ENCODE measurements around the gene MBD3L1. TPM values are rescaled to one million over a fixed set of nuclear protein-coding genes. Genes with fewer than 3 reads are reported as not detected.

Gene MBD3L1
- total and polyA plus RNA-seq, 2 donors (not counting 1 experiment from before 2014, with no cell fraction given): not detected

DNA sequence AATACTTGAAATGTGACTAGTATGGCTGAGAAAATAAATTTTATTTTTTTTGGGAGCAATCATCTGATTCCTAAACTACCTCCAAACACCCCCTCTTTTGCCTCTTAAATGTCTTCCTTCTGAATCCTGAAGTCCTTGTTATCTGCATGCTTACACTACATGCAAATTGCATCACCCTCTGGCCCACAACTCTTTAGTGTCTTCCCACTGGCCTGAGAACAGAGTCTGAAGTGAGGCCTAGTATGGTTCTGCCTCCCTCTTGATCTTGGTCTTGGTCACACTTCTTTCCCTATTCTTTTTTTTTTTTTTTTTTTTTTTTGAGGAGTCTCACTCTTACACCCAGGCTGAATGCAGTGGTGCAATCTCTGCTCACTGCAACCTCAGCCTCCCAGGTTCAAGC lies 4.9 kb upstream of the MBD3L1 start:
- no peak for DNase-seq (ENCODE audit: low read depth in 2 of 2)
- H3K79me2 ChIP-seq (ENCODE audit: control insufficient read depth, insufficient read depth, low read length): no peaks in the 10 kb centered on the region

GRCh38 chr19:8831373-8831772 lies 804 bp upstream of the MBD3L1 start:
- Histone ChIP-seq H3K27me3 (ENCODE audit: control insufficient read depth, insufficient read depth, low read length) (no peaks in the 10 kb centered on the region), H2AFZ (ENCODE audit: low read length) (no peak overlapping the region), H3K4me2 (ENCODE audit: extremely low read depth, insufficient read depth, low read length) (peak overlapping the region; percentile 81), H3K36me3 (ENCODE audit: control insufficient read depth, insufficient read depth, low read length) (no peaks in the 10 kb centered on the region), H3K4me1 (ENCODE audit: control insufficient read depth, extremely low read depth, insufficient read depth, low read length) (no peaks in the 10 kb centered on the region), H3K27ac (ENCODE audit: insufficient read depth, low read length) (peak overlapping the region; percentile 93), H4K20me1 (ENCODE audit: control insufficient read depth, extremely low read depth, insufficient read depth, low read length) (no peaks in the 10 kb centered on the region), H3K4me3 (replicated peaks in 1 of 4; ENCODE audit: control extremely low read depth in 1 of 4, insufficient read depth in 1 of 4, low read depth in 3 of 4, low read length in 4 of 4) (peak overlapping the region; percentile 83 to 89 (median 84)), H3K9me3 (ENCODE audit: control insufficient read depth, insufficient read depth, low read depth, low read length) (no peaks in the 10 kb centered on the region), H3K9ac (ENCODE audit: insufficient read depth, low read length) (no peak overlapping the region), H3K79me2 (ENCODE audit: control insufficient read depth, insufficient read depth, low read length) (no peaks in the 10 kb centered on the region)
- TF ChIP-seq EZH2 (IDR thresholded peaks at IDR 0.05; ENCODE audit: low read length, missing control alignments) (no peak), CTCF (conservative IDR thresholded peaks at IDR 0.05 in 1 of 2, IDR thresholded peaks at IDR 0.05 in 1 of 2; ENCODE audit: low read depth in 1 of 2, low read length in 2 of 2) (no peak)
- no peak for DNase-seq (ENCODE audit: low read depth in 2 of 2)

More for the DNA sequence above, 4.9 kb upstream of the MBD3L1 start:
- Histone ChIP-seq H3K27me3 (ENCODE audit: control insufficient read depth, insufficient read depth, low read length) (no peaks in the 10 kb centered on the region), H3K4me3 (replicated peaks in 1 of 4; ENCODE audit: control extremely low read depth in 1 of 4, insufficient read depth in 1 of 4, low read depth in 3 of 4, low read length in 4 of 4) (no peak overlapping the region), H3K36me3 (ENCODE audit: control insufficient read depth, insufficient read depth, low read length) (peaks cover 3% of the 10 kb centered on the region), H3K4me2 (ENCODE audit: extremely low read depth, insufficient read depth, low read length) (no peak overlapping the region), H2AFZ (ENCODE audit: low read length) (no peak overlapping the region), H3K9ac (ENCODE audit: insufficient read depth, low read length) (no peak overlapping the region), H3K4me1 (ENCODE audit: control insufficient read depth, extremely low read depth, insufficient read depth, low read length) (no peaks in the 10 kb centered on the region), H4K20me1 (ENCODE audit: control insufficient read depth, extremely low read depth, insufficient read depth, low read length) (no peaks in the 10 kb centered on the region), H3K27ac (ENCODE audit: insufficient read depth, low read length) (no peak overlapping the region), H3K9me3 (ENCODE audit: control insufficient read depth, insufficient read depth, low read depth, low read length) (no peaks in the 10 kb centered on the region)
- TF ChIP-seq CTCF (conservative IDR thresholded peaks at IDR 0.05 in 1 of 2, IDR thresholded peaks at IDR 0.05 in 1 of 2; ENCODE audit: low read depth in 1 of 2, low read length in 2 of 2) (no peak), EZH2 (IDR thresholded peaks at IDR 0.05; ENCODE audit: low read length, missing control alignments) (no peak)

GRCh38 chr19:8831832-8832131 lies 395 bp upstream of the MBD3L1 start:
- Histone ChIP-seq H2AFZ (ENCODE audit: low read length) (peak overlapping the region; percentile 88), H3K4me1 (ENCODE audit: control insufficient read depth, extremely low read depth, insufficient read depth, low read length) (no peaks in the 10 kb centered on the region), H3K9ac (ENCODE audit: insufficient read depth, low read length) (peak overlapping the region; percentile 92), H3K36me3 (ENCODE audit: control insufficient read depth, insufficient read depth, low read length) (no peaks in the 10 kb centered on the region), H3K4me2 (ENCODE audit: extremely low read depth, insufficient read depth, low read length) (peak overlapping the region; percentile 81), H4K20me1 (ENCODE audit: control insufficient read depth, extremely low read depth, insufficient read depth, low read length) (no peaks in the 10 kb centered on the region), H3K79me2 (ENCODE audit: control insufficient read depth, insufficient read depth, low read length) (no peaks in the 10 kb centered on the region), H3K27ac (ENCODE audit: insufficient read depth, low read length) (peak overlapping the region; percentile 93), H3K9me3 (ENCODE audit: control insufficient read depth, insufficient read depth, low read depth, low read length) (no peaks in the 10 kb centered on the region), H3K27me3 (ENCODE audit: control insufficient read depth, insufficient read depth, low read length) (no peaks in the 10 kb centered on the region), H3K4me3 (replicated peaks in 1 of 4; ENCODE audit: control extremely low read depth in 1 of 4, insufficient read depth in 1 of 4, low read depth in 3 of 4, low read length in 4 of 4) (peak overlapping the region; percentile 83 to 89 (median 84))
- TF ChIP-seq EZH2 (IDR thresholded peaks at IDR 0.05; ENCODE audit: low read length, missing control alignments): no peak
- TF ChIP-seq CTCF (conservative IDR thresholded peaks at IDR 0.05 in 1 of 2, IDR thresholded peaks at IDR 0.05 in 1 of 2; ENCODE audit: low read depth in 1 of 2, low read length in 2 of 2): no peak
- no peak for DNase-seq (ENCODE audit: low read depth in 2 of 2)

Measured in fibroblast of lung (primary cell).